ENCODE data around the gene MSMO1.

DNA sequence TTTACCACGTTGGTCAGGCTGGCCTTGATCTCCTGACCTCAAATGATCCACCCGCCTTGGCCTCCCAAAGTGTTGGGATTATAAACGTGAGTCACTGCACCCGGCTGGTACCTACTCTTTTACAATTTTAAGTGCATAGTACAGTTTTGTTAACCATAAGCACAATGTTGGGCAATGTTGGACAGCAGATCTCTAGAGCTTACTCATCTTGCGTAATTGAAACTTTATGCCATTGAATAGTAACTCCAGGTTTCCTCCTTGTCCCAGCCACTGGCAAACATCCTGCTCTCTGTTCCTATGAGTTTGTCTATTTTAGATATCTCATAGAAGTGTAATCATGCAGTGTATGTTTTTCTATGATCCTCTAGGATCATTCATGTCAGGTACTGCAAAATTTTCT lies 42.1 kb downstream of the MSMO1 start:
- TF ChIP-seq, protein P1, sequence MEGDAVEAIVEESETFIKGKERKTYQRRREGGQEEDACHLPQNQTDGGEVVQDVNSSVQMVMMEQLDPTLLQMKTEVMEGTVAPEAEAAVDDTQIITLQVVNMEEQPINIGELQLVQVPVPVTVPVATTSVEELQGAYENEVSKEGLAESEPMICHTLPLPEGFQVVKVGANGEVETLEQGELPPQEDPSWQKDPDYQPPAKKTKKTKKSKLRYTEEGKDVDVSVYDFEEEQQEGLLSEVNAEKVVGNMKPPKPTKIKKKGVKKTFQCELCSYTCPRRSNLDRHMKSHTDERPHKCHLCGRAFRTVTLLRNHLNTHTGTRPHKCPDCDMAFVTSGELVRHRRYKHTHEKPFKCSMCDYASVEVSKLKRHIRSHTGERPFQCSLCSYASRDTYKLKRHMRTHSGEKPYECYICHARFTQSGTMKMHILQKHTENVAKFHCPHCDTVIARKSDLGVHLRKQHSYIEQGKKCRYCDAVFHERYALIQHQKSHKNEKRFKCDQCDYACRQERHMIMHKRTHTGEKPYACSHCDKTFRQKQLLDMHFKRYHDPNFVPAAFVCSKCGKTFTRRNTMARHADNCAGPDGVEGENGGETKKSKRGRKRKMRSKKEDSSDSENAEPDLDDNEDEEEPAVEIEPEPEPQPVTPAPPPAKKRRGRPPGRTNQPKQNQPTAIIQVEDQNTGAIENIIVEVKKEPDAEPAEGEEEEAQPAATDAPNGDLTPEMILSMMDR (IDR thresholded peaks at IDR 0.05) = no peak
- no peak for TF ChIP-seq POLR2A (IDR thresholded peaks at IDR 0.05)

All from heart left ventricle (tissue), 13 donors.